SJSA1 (cell line): ENCODE results near the gene GDF9. TPM values are rescaled to one million over a fixed set of nuclear protein-coding genes. Genes with fewer than 3 reads are reported as not detected.

ENCODE experiments used
- DNase-seq, 2 experiments: peaks; one replicate each; pipeline ENCODE4 v3.0.0-alpha.2; 2015 to 2020; ENCODE audit warnings: low spot score in 2 of 2, low read depth in 1 of 2
- H3K27ac ChIP-seq: fragments of 250-450 bp; sonication (Bioruptor Pico); 2 replicates; pipeline ENCODE4 v1.5.1; 2020; ENCODE audit warnings: mild to moderate bottlenecking, moderate library complexity
- H3K27me3 ChIP-seq: fragments of 250-450 bp; sonication (Bioruptor Pico); replicated peaks from 2 replicates; pipeline ENCODE4 v1.5.1; 2020; ENCODE audit warnings: mild to moderate bottlenecking, moderate library complexity
- H3K36me3 ChIP-seq: fragments of 250-450 bp; sonication (Bioruptor Pico); 2 replicates; pipeline ENCODE4 v1.5.1; 2020; ENCODE audit warnings: mild to moderate bottlenecking
- H3K4me1 ChIP-seq: fragments of 250-450 bp; sonication (Bioruptor Pico); replicated peaks from 2 replicates; pipeline ENCODE4 v1.6.1; 2021; ENCODE audit warnings: mild to moderate bottlenecking
- H3K4me3 ChIP-seq: fragments of 250-450 bp; sonication (Bioruptor Pico); 2 replicates; pipeline ENCODE4 v1.5.1; 2020; ENCODE audit warnings: mild to moderate bottlenecking
- H3K9me3 ChIP-seq: fragments of 250-450 bp; sonication (Bioruptor Pico); replicated peaks from 2 replicates; pipeline ENCODE4 v1.5.1; 2020; ENCODE audit warnings: mild to moderate bottlenecking
- total RNA-seq: library from RNA; depleted of rRNA; stranded (reverse); fragments of >200 nt; shearing (Covaris generic); gene quantifications from 2 replicates; pipeline ENCODE4 v1.2.3, GENCODE V29; 2014

The GDF9 gene
- total RNA-seq, 1 experiment from 2014 or later: 0.21 TPM

GRCh38 chr5:132884548-132884947 is 18.3 kb upstream of the GDF9 start:
- Histone ChIP-seq H3K4me1 (no peaks in the 10 kb centered on the region), H3K27me3 (no peaks in the 10 kb centered on the region), H3K4me3 (no peak overlapping the region), H3K9me3 (no peaks in the 10 kb centered on the region), H3K27ac (no peak overlapping the region), H3K36me3 (peaks cover 94% of the 10 kb centered on the region)
- no peak for DNase-seq

- no peaks in the 10 kb centered on the region for H3K27me3 ChIP-seq
- no peak overlapping the region for H3K27ac ChIP-seq
- no peak overlapping the region for H3K4me3 ChIP-seq
- H3K9me3 ChIP-seq: no peaks in the 10 kb centered on the region
- H3K36me3 ChIP-seq: peaks cover 94% of the 10 kb centered on the region
- DNase-seq: peak; percentile 63 to 72
- no peaks in the 10 kb centered on the region for H3K4me1 ChIP-seq
Observed at GRCh38 chr5:132883261-132883834, 17.1 kb upstream of the GDF9 start.

GRCh38 chr5:132877938-132878337 is 11.7 kb upstream of the GDF9 start:
- peaks cover 91% of the 10 kb centered on the region for H3K36me3 ChIP-seq
- no peak overlapping the region for H3K27ac ChIP-seq
- DNase-seq: peak in 1 of 2 experiments; percentile 26

GRCh38 chr5:132877466-132877865 is 11.2 kb upstream of the GDF9 start:
- Histone ChIP-seq H3K27me3 (no peaks in the 10 kb centered on the region), H3K36me3 (peaks cover 91% of the 10 kb centered on the region), H3K4me1 (0 out of 2 replicates have a peak, but pooled peaks cover 3% of the 10 kb centered on the region), H3K4me3 (no peak overlapping the region), H3K27ac (no peak overlapping the region), H3K9me3 (no peaks in the 10 kb centered on the region; the same call in 1 of the 2 replicates)
- no peak for DNase-seq

More at GRCh38 chr5:132877938-132878337, 11.7 kb upstream of the GDF9 start:
- Histone ChIP-seq H3K4me1 (0 out of 2 replicates have a peak, but pooled peaks cover 3% of the 10 kb centered on the region), H3K27me3 (no peaks in the 10 kb centered on the region), H3K4me3 (no peak overlapping the region), H3K9me3 (no peaks in the 10 kb centered on the region)

GRCh38 chr5:132876020-132876759 is 9.9 kb upstream of the GDF9 start:
- Histone ChIP-seq H3K27ac (no peak overlapping the region), H3K4me3 (no peak overlapping the region), H3K27me3 (no peaks in the 10 kb centered on the region), H3K36me3 (peaks cover 93% of the 10 kb centered on the region), H3K4me1 (0 out of 2 replicates have a peak, but pooled peaks cover 3% of the 10 kb centered on the region), H3K9me3 (no peaks in the 10 kb centered on the region; the same call in 1 of the 2 replicates)
- DNase-seq: no peak

GRCh38 chr5:132873930-132874271 is 7.6 kb upstream of the GDF9 start:
- peaks cover 90% of the 10 kb centered on the region for H3K36me3 ChIP-seq

GRCh38 chr5:132873119-132873929 is 7.1 kb upstream of the GDF9 start, which contains the start of gene LEAP2:
Gene LEAP2 (plus strand): TSS chr5:132873668. CDS start chr5:132873695, 27 bp downstream.
- H3K27me3 ChIP-seq: no peaks in the 10 kb centered on the region
- H3K4me1 ChIP-seq: 0 out of 2 replicates have a peak, but pooled peaks cover 3% of the 10 kb centered on the region
- H3K27ac ChIP-seq: no peak within 1 kb of the TSS
- no peaks in the 10 kb centered on the region; the same call in 1 of the 2 replicates for H3K9me3 ChIP-seq
- peaks cover 90% of the 10 kb centered on the region for H3K36me3 ChIP-seq
- H3K4me3 ChIP-seq: no peak within 1 kb of the TSS
- no peak for DNase-seq

More at GRCh38 chr5:132873930-132874271, 7.6 kb upstream of the GDF9 start:
- H3K9me3 ChIP-seq: no peaks in the 10 kb centered on the region; the same call in 1 of the 2 replicates
- no peak for DNase-seq
- no peak overlapping the region for H3K27ac ChIP-seq
- H3K27me3 ChIP-seq: no peaks in the 10 kb centered on the region
- H3K4me1 ChIP-seq: 0 out of 2 replicates have a peak, but pooled peaks cover 3% of the 10 kb centered on the region
- no peak overlapping the region for H3K4me3 ChIP-seq

GRCh38 chr5:132872788-132873118 is 6.5 kb upstream of the GDF9 start:
- Histone ChIP-seq H3K9me3 (no peaks in the 10 kb centered on the region; the same call in 1 of the 2 replicates), H3K27me3 (no peaks in the 10 kb centered on the region), H3K27ac (no peak overlapping the region), H3K4me3 (no peak overlapping the region), H3K4me1 (peaks cover 4% of the 10 kb centered on the region; the same call in 1 of the 2 replicates), H3K36me3 (peaks cover 90% of the 10 kb centered on the region)
- DNase-seq: no peak

- Histone ChIP-seq H3K4me3 (no peak overlapping the region), H3K27ac (no peak overlapping the region), H3K36me3 (peaks cover 92% of the 10 kb centered on the region), H3K27me3 (no peaks in the 10 kb centered on the region), H3K9me3 (no peaks in the 10 kb centered on the region; the same call in 1 of the 2 replicates), H3K4me1 (peaks cover 9% of the 10 kb centered on the region)
- no peak for DNase-seq
Observed at GRCh38 chr5:132871459-132872284, 5.4 kb upstream of the GDF9 start.

- H3K4me1 ChIP-seq: peaks cover 11% of the 10 kb centered on the region
- no peak overlapping the region for H3K27ac ChIP-seq
- H3K27me3 ChIP-seq: no peaks in the 10 kb centered on the region
- H3K4me3 ChIP-seq: no peak overlapping the region
- H3K36me3 ChIP-seq: peaks cover 86% of the 10 kb centered on the region
- no peaks in the 10 kb centered on the region; the same call in 1 of the 2 replicates for H3K9me3 ChIP-seq
- no peak for DNase-seq
Observed at GRCh38 chr5:132870801-132871200, 4.5 kb upstream of the GDF9 start.

- peaks cover 15% of the 10 kb centered on the region for H3K4me1 ChIP-seq
- no peaks in the 10 kb centered on the region for H3K27me3 ChIP-seq
- no peak overlapping the region for H3K27ac ChIP-seq
- peaks cover 70% of the 10 kb centered on the region for H3K36me3 ChIP-seq
- H3K4me3 ChIP-seq: no peak overlapping the region
- H3K9me3 ChIP-seq: no peaks in the 10 kb centered on the region; the same call in 1 of the 2 replicates
- DNase-seq: no peak
Observed at GRCh38 chr5:132868754-132869153, 2.5 kb upstream of the GDF9 start.

- Histone ChIP-seq H3K4me1 (peaks cover 15% of the 10 kb centered on the region), H3K4me3 (peak overlapping the region; percentile 86), H3K36me3 (peaks cover 53% of the 10 kb centered on the region), H3K9me3 (no peaks in the 10 kb centered on the region), H3K27me3 (no peaks in the 10 kb centered on the region), H3K27ac (peak overlapping the region; percentile 74)
- DNase-seq: no peak
Observed at GRCh38 chr5:132867046-132867451, 780 bp upstream of the GDF9 start.
